GM23338 (cell line): ENCODE data around the gene HOXA10. TPM values are rescaled to one million over a fixed set of nuclear protein-coding genes. Genes with fewer than 3 reads are reported as not detected.

Source experiments
- ATAC-seq: fragments of 200-7000 bp; cut with Tn5 transposase; 3 replicates; pipeline ENCODE4 v1.9.1; 2020
- DNase-seq: peaks from one replicate; pipeline ENCODE4 v3.0.0-alpha.2; 2015; ENCODE audit warnings: low spot score
- H2AFZ ChIP-seq: fragments of 200-600 bp; sonication (generic); 2 replicates; pipeline ENCODE4 v1.8.0; 2016; ENCODE audit warnings: antibody characterized with exemption, mild to moderate bottlenecking, moderate library complexity
- H3F3A ChIP-seq: fragments of 200-600 bp; sonication (generic); replicated peaks from 2 replicates; pipeline ENCODE4 v1.8.0; 2017; ENCODE audit warnings: antibody characterized with exemption, mixed run types, low read depth
- H3K27ac ChIP-seq: fragments of 200-600 bp; sonication (generic); 2 replicates; pipeline ENCODE4 v1.6.1; 2016; ENCODE audit warnings: low read depth
- H3K27me3 ChIP-seq: fragments of 200-600 bp; sonication (generic); 2 replicates; pipeline ENCODE4 v1.8.0; 2016; ENCODE audit warnings: mild to moderate bottlenecking, mixed run types, moderate library complexity; ENCODE audit not compliant: insufficient read depth
- H3K36me3 ChIP-seq: fragments of 200-600 bp; sonication (generic); 2 replicates; pipeline ENCODE4 v1.8.0; 2016; ENCODE audit warnings: mild to moderate bottlenecking; ENCODE audit not compliant: insufficient read depth
- H3K4me1 ChIP-seq: fragments of 200-600 bp; sonication (generic); 2 replicates; pipeline ENCODE4 v1.8.0; 2016; ENCODE audit warnings: mild to moderate bottlenecking, moderate library complexity; ENCODE audit not compliant: insufficient read depth
- H3K4me2 ChIP-seq: fragments of 200-600 bp; sonication (generic); 2 replicates; pipeline ENCODE4 v1.7.1; 2017; ENCODE audit warnings: mixed run types
- H3K4me3 ChIP-seq: fragments of 200-600 bp; sonication (generic); 2 replicates; pipeline ENCODE4 v1.6.1; 2016; ENCODE audit warnings: mixed run types
- H3K79me2 ChIP-seq: fragments of 200-600 bp; sonication (generic); replicated peaks from 2 replicates; pipeline ENCODE4 v1.8.0; 2017; ENCODE audit warnings: mild to moderate bottlenecking; ENCODE audit not compliant: insufficient read depth
- H3K9me2 ChIP-seq: fragments of 200-600 bp; sonication (generic); 2 replicates; pipeline ENCODE4 v1.8.0; 2017; ENCODE audit not compliant: insufficient read depth
- H4K20me1 ChIP-seq: fragments of 200-600 bp; sonication (generic); replicated peaks from 2 replicates; pipeline ENCODE4 v1.8.0; 2017; ENCODE audit warnings: mild to moderate bottlenecking; ENCODE audit not compliant: insufficient read depth
- H3K27ac Mint-ChIP-seq: 2 replicates; pipeline ENCODE4 v1.8.0; 2020; ENCODE audit warnings: inconsistent platforms, mild to moderate bottlenecking, moderate library complexity, mixed read lengths
- H3K27me3 Mint-ChIP-seq: 3 replicates; pipeline ENCODE4 v1.8.0; 2022; ENCODE audit warnings: low read depth, mild to moderate bottlenecking, moderate library complexity, mixed read lengths, inconsistent platforms; ENCODE audit not compliant: insufficient read depth, poor library complexity
- H3K36me3 Mint-ChIP-seq: 3 replicates; pipeline ENCODE4 v1.8.0; 2021; ENCODE audit warnings: low read depth, mild to moderate bottlenecking, inconsistent platforms, moderate library complexity, mixed read lengths
- H3K4me1 Mint-ChIP-seq: 3 replicates; pipeline ENCODE4 v1.8.0; 2020; ENCODE audit warnings: mild to moderate bottlenecking, inconsistent platforms, mixed read lengths
- H3K4me3 Mint-ChIP-seq: 3 replicates; pipeline ENCODE4 v1.8.0; 2021; ENCODE audit warnings: moderate library complexity, mild to moderate bottlenecking, inconsistent platforms, mixed read lengths
- H3K9me3 Mint-ChIP-seq: 3 replicates; pipeline ENCODE4 v1.8.0; 2020; ENCODE audit warnings: moderate library complexity, mild to moderate bottlenecking, inconsistent platforms, mixed read lengths
- EZH2 ChIP-seq: fragments of 200-600 bp; sonication (generic); IDR thresholded peaks from one replicate; pipeline ENCODE4 v1.8.0; 2017; ENCODE audit warnings: antibody characterized with exemption, mild to moderate bottlenecking, low read depth; ENCODE audit not compliant: unreplicated experiment
- EZH2phosphoT487 ChIP-seq: fragments of 200-600 bp; sonication (generic); IDR thresholded peaks from one replicate; pipeline ENCODE4 v1.8.1; 2018; ENCODE audit warnings: antibody characterized with exemption; ENCODE audit not compliant: unreplicated experiment
- POLR2AphosphoS5 ChIP-seq: IDR thresholded peaks from 2 replicates; pipeline ENCODE4 v1.6.1; 2016; ENCODE audit warnings: antibody characterized with exemption, low read depth
- polyA plus RNA-seq: library from polyadenylated mRNA; unstranded; fragments of >200 nt; fragmentation: Nextera tagmentation; extraction: Ambion mirVana; gene quantifications from 2 replicates; pipeline ENCODE4 v1.2.1, GENCODE V29; 2016
- total RNA-seq: library from RNA; depleted of rRNA; stranded (reverse); fragments of >200 nt; shearing (Covaris generic); gene quantifications from 2 replicates; pipeline ENCODE4 v1.2.3, GENCODE V29; 2014
- TF ChIP-seq, protein P1 (sequence below), 2 experiments: fragments of 200-600 bp in 1 of 2; sonication (generic) in 1 of 2; conservative IDR thresholded peaks; 2 replicates each; pipeline versions ENCODE4 v1.5.1 to v1.6.1; 2016 to 2017; ENCODE audit warnings: antibody characterized with exemption in 2 of 2, low read depth in 2 of 2, mild to moderate bottlenecking in 2 of 2, moderate library complexity in 1 of 2

The HOXA10 gene
- total and polyA plus RNA-seq, 2 experiments from 2014 or later = not detected

DNA sequence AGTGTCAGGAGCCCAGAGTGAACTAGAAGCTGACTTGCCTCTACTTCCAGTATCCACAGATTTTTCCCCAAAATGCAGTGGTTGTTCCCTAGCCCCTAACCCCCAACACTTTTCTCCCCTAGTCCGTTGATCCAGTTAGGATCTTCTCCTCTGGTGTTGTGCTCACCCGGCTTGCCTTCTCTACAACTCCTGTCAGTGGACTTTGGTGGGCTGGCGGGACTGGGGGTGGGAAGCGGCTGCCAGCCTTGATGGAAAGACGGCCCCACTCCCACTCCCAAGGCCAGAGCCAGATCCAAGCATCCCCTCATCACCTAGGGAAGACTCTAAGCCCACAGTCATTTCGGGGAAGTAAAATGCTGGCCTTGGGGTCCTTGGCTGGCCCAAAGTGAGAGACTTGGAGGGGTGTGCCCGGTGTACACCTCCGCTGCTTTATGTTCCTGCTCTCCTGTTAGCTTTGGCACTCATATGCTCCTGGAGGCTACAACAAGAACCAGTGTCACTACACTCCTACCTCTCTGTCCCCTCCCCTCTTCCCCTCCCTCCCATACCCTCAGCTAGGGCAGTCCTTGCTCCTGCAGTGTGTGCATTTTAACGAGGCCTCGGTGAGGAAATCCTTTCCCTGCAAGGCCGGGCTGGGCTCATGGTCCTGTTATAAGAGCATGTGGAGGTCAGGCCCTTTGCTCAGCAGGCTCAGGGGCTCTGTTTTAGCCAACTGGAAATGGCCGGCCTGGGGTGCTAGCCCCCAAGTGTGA is 930 bp upstream of the HOXA10 start:
- peaks cover 95% of the 10 kb centered on the region for H3K27me3 Mint-ChIP-seq
- H3K9me3 Mint-ChIP-seq = peaks cover 13% of the 10 kb centered on the region; the same call in 2 of the 3 replicates
- no peak for ATAC-seq
- H3K4me2 ChIP-seq = no peak overlapping the region; the same call in 1 of the 2 replicates
- H3K27me3 ChIP-seq = peaks cover 100% of the 10 kb centered on the region
- H3K79me2 ChIP-seq = no peaks in the 10 kb centered on the region
- peaks cover 20% of the 10 kb centered on the region for H3K4me1 Mint-ChIP-seq
- H3K36me3 Mint-ChIP-seq = no peaks in the 10 kb centered on the region; the same call in 2 of the 3 replicates
- H4K20me1 ChIP-seq = peaks cover 55% of the 10 kb centered on the region
- H3K27ac Mint-ChIP-seq = no peak overlapping the region
- peak; percentile 80 for TF ChIP-seq EZH2
- TF ChIP-seq, protein P1, sequence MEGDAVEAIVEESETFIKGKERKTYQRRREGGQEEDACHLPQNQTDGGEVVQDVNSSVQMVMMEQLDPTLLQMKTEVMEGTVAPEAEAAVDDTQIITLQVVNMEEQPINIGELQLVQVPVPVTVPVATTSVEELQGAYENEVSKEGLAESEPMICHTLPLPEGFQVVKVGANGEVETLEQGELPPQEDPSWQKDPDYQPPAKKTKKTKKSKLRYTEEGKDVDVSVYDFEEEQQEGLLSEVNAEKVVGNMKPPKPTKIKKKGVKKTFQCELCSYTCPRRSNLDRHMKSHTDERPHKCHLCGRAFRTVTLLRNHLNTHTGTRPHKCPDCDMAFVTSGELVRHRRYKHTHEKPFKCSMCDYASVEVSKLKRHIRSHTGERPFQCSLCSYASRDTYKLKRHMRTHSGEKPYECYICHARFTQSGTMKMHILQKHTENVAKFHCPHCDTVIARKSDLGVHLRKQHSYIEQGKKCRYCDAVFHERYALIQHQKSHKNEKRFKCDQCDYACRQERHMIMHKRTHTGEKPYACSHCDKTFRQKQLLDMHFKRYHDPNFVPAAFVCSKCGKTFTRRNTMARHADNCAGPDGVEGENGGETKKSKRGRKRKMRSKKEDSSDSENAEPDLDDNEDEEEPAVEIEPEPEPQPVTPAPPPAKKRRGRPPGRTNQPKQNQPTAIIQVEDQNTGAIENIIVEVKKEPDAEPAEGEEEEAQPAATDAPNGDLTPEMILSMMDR (conservative IDR thresholded peaks at IDR 0.05; ENCODE audit: low read depth in 2 of 2) = no peak
- no peaks in the 10 kb centered on the region for H3K36me3 ChIP-seq
- H3K27ac ChIP-seq = no peak overlapping the region
- H3F3A ChIP-seq = peaks cover 47% of the 10 kb centered on the region
- H3K4me1 ChIP-seq = peaks cover 35% of the 10 kb centered on the region
- H3K9me2 ChIP-seq = no peaks in the 10 kb centered on the region
- no peak overlapping the region for H3K4me3 Mint-ChIP-seq
- peak; percentile 33 for DNase-seq
- H2AFZ ChIP-seq = no peak overlapping the region
- H3K4me3 ChIP-seq = no peak overlapping the region

DNA sequence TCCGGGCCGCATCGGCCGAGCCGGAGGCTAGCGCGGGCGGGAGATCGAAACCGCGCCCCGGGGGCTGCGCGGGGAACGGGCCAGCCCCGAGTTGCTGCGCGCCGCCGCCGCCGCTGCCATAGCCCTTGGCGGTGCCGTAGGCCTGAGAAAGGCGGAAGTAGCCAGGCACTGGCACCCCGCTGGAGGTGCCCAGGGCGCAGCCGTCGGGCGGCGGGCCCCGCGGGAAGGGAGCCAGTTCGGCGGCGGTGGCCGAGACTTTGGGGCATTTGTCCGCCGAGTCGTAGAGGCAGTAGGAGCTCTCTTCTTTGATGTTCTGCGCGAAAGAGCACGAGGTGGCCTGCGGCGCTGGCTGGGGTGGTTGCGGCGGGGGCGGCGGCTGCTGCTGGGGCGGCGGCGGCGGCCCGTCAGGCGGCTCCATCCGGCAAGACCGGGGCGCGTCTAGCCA is 587 bp downstream of the HOXA10 start:
- Histone ChIP-seq H3K4me2 (peak overlapping the region; percentile 70), H3K36me3 (no peaks in the 10 kb centered on the region), H4K20me1 (peaks cover 48% of the 10 kb centered on the region), H3K9me2 (no peaks in the 10 kb centered on the region), H2AFZ (no peak overlapping the region), H3K27me3 (peaks cover 100% of the 10 kb centered on the region), H3K4me1 (peaks cover 29% of the 10 kb centered on the region), H3K4me3 (peak overlapping the region; percentile 43; the same call in 1 of the 2 replicates), H3K79me2 (no peaks in the 10 kb centered on the region), H3K27ac (no peak overlapping the region), H3F3A (peaks cover 46% of the 10 kb centered on the region)
- Mint-ChIP-seq H3K9me3 (peaks cover 11% of the 10 kb centered on the region; the same call in 2 of the 3 replicates), H3K4me1 (peaks cover 14% of the 10 kb centered on the region; the same call in 2 of the 3 replicates), H3K36me3 (no peaks in the 10 kb centered on the region; the same call in 2 of the 3 replicates), H3K4me3 (no peak overlapping the region), H3K27ac (no peak overlapping the region), H3K27me3 (peaks cover 95% of the 10 kb centered on the region)
- peak; percentile 13 for ATAC-seq
- TF ChIP-seq POLR2AphosphoS5 (no peak), EZH2 (peak; percentile 73), EZH2phosphoT487 (peak; percentile 97)
- peak; percentile 48 for DNase-seq

DNA sequence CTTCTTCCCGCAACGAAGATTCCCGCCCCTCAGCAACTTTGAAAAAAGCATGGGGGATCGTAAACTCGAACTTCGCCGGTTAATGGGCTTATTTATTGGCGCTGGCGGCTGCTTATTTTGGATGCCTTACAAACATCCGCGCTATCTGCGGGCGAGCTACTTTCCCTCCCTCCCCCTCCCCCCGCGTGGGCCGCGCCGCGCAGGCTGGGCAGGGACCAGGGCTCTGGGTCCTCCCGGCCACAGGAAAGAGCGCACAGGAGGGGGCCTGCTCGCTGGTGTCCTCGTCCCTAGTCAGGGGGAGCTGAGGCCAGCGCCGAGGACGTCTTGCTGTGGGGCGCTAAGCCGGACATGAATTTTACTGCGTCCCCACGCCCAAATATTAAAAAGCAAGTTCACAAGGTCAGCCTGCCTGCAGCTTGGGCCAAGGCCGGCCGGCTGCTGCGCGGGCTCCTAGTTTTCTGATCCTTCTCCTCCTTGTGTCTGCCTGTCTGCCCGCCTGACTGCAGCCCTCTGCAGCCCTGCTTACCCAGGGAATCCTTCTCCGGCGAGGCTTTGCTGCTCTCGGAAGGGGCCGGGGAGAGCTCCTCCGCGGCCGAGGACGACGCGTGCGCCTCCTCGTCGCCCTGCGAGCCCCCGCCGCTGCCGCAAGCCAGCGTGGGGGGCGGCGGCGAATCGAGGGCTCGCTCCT is 1.2 kb downstream of the HOXA10 start:
- peaks cover 51% of the 10 kb centered on the region for H3F3A ChIP-seq
- Mint-ChIP-seq H3K9me3 (peaks cover 11% of the 10 kb centered on the region; the same call in 2 of the 3 replicates), H3K36me3 (no peaks in the 10 kb centered on the region; the same call in 2 of the 3 replicates), H3K4me3 (no peak overlapping the region), H3K27ac (no peak overlapping the region), H3K4me1 (peaks cover 15% of the 10 kb centered on the region; the same call in 2 of the 3 replicates), H3K27me3 (peaks cover 95% of the 10 kb centered on the region)
- H2AFZ ChIP-seq = no peak overlapping the region
- peak overlapping the region; percentile 43; the same call in 1 of the 2 replicates for H3K4me3 ChIP-seq
- H4K20me1 ChIP-seq = peaks cover 46% of the 10 kb centered on the region
- ATAC-seq = peak; percentile 2; the same call in 2 of the 3 replicates
- no peak overlapping the region for H3K27ac ChIP-seq
- TF ChIP-seq POLR2AphosphoS5 = no peak
- TF ChIP-seq EZH2 = peak; percentile 72
- peaks cover 29% of the 10 kb centered on the region for H3K4me1 ChIP-seq
- no peaks in the 10 kb centered on the region for H3K36me3 ChIP-seq
- H3K27me3 ChIP-seq = peaks cover 100% of the 10 kb centered on the region
- no peaks in the 10 kb centered on the region for H3K79me2 ChIP-seq
- DNase-seq = peak; percentile 48
- no peaks in the 10 kb centered on the region for H3K9me2 ChIP-seq
- H3K4me2 ChIP-seq = peak overlapping the region; percentile 70; the same call in 1 of the 2 replicates
